Esophagus muscularis mucosa (tissue), 4 donors: Measurements from ENCODE around the gene AK5. TPM values are rescaled to one million over a fixed set of nuclear protein-coding genes. Genes with fewer than 3 reads are reported as not detected.
A peak's percentile ranks its signal among the peaks of the same experiment; 100 is the strongest.

Experiments used
- DNase-seq: peaks from one replicate; pipeline ENCODE4 v3.0.0-alpha.2; 2017; ENCODE audit errors: extremely low spot score
- H3K27ac ChIP-seq, 4 donors: fragments of 200-600 bp; sonication (generic); replicated peaks in 1 of 4; 1 replicate in 3 of 4; 2 replicates in 1 of 4; pipeline ENCODE4 v1.5.1; 2016 to 2019; ENCODE audit warnings: mild to moderate bottlenecking in 1 of 4
- H3K27me3 ChIP-seq, 4 donors: fragments of 200-600 bp; sonication (generic); one replicate each; pipeline versions ENCODE4 v1.5.1 to v1.6.0; 2016 to 2019
- H3K36me3 ChIP-seq, 4 donors: fragments of 200-600 bp; sonication (generic); one replicate each; pipeline ENCODE4 v1.5.1; 2016 to 2019
- H3K4me1 ChIP-seq, 4 donors: fragments of 200-600 bp; sonication (generic); one replicate each; pipeline ENCODE4 v1.5.1; 2016 to 2019
- H3K4me3 ChIP-seq, 4 donors: fragments of 200-600 bp; sonication (generic); 1 replicate in 2 of 4; 2 replicates in 2 of 4; pipeline ENCODE4 v1.5.1; 2016 to 2019; ENCODE audit warnings: mild to moderate bottlenecking in 4 of 4, moderate library complexity in 1 of 4
- H3K9me3 ChIP-seq, 4 donors: fragments of 200-600 bp; sonication (generic); 1 replicate in 3 of 4; 2 replicates in 1 of 4; pipeline ENCODE4 v1.5.1; 2016 to 2019
- CTCF ChIP-seq, 3 experiments: fragments of 200-600 bp in 2 of 3; fragments of 450-650 bp in 1 of 3; sonication (generic) in 2 of 3; IDR thresholded peaks; one replicate each; pipeline ENCODE4 v1.5.1; 2017 to 2019; ENCODE audit warnings: antibody characterized with exemption in 3 of 3, mild to moderate bottlenecking in 2 of 3, moderate library complexity in 1 of 3
- EP300 ChIP-seq: sonication (generic); formaldehyde crosslinking; IDR thresholded peaks from one replicate; pipeline ENCODE4 v1.6.1; 2017; ENCODE audit warnings: antibody characterized with exemption
- POLR2A ChIP-seq: fragments of 450-650 bp; IDR thresholded peaks from one replicate; pipeline ENCODE4 v1.6.1; 2017; ENCODE audit warnings: antibody characterized with exemption, moderate library complexity, mild to moderate bottlenecking, low read depth
- POLR2AphosphoS5 ChIP-seq, 2 donors: sonication (generic); formaldehyde crosslinking; IDR thresholded peaks; one replicate each; pipeline ENCODE4 v1.6.1; 2017; ENCODE audit warnings: antibody characterized with exemption in 2 of 2
- WGBS: methylation state at CpG from one replicate; pipeline ENCODE4 v1.1.5; 2018; 5-methylcytosine and 5-hydroxymethylcytosine counted together
- intact Hi-C: fragments of 100-400 bp; cut with DNase I; formaldehyde crosslinking; loops from one replicate; pipeline ENCODE4 v1.15.1; 2023
- total RNA-seq, 4 donors: library from RNA; depleted of rRNA; stranded (reverse); fragments of >200 nt; gene quantifications; one replicate each; pipeline versions ENCODE4 v1.1.0 to v1.2.1, GENCODE V29; 2016

Gene AK5
- total RNA-seq, 4 donors from 2014 or later: 0.97 to 2.5 (median 2.0) TPM

- H3K27ac ChIP-seq: no peak overlapping the region
- TF ChIP-seq CTCF (IDR thresholded peaks at IDR 0.05) (no peak), POLR2A (no peak), EP300 (no peak), POLR2AphosphoS5 (IDR thresholded peaks at IDR 0.05) (no peak)
- H3K4me3 ChIP-seq: no peak overlapping the region
- peaks cover 0 to 9% (median 3%) of the 10 kb centered on the region in 4 donors for H3K4me1 ChIP-seq
- no peaks in the 10 kb centered on the region for H3K36me3 ChIP-seq
- DNase-seq: no peak
- no peaks in the 10 kb centered on the region for H3K9me3 ChIP-seq
- 92% methylated on average over 4 of the region's 4 CpGs for WGBS
- intact Hi-C loops: loop anchor here (5.0 kb wide), 1 partner anchor 385 kb away; no protein-coding TSS in a partner anchor
- H3K27me3 ChIP-seq: no peaks in the 10 kb centered on the region
Measured at GRCh38 chr1:77532641-77533040, 250.8 kb downstream of the AK5 start.

GRCh38 chr1:77533660-77534305 lies 252.0 kb downstream of the AK5 start:
- Histone ChIP-seq H3K4me3 (no peak overlapping the region), H3K9me3 (no peaks in the 10 kb centered on the region), H3K27ac (no peak overlapping the region), H3K36me3 (no peaks in the 10 kb centered on the region), H3K4me1 (peaks cover 0 to 9% (median 3%) of the 10 kb centered on the region in 4 donors), H3K27me3 (no peaks in the 10 kb centered on the region)
- TF ChIP-seq POLR2A: no peak
- TF ChIP-seq EP300: peak; percentile 7
- TF ChIP-seq CTCF (IDR thresholded peaks at IDR 0.05): peak; percentile 69 to 86 (median 85)
- DNase-seq: no peak
- intact Hi-C loops: loop anchor here (5.0 kb wide), 1 partner anchor 386 kb away; no protein-coding TSS in a partner anchor
- WGBS: 30% methylated on average over 11 of the region's 11 CpGs

GRCh38 chr1:77534456-77534855 lies 252.6 kb downstream of the AK5 start:
- 81% methylated on average over 5 of the region's 5 CpGs for WGBS
- no peaks in the 10 kb centered on the region for H3K27me3 ChIP-seq
- no peak for DNase-seq
- H3K36me3 ChIP-seq: no peaks in the 10 kb centered on the region
- H3K4me1 ChIP-seq: peaks cover 2 to 11% (median 7%) of the 10 kb centered on the region in 4 donors
- TF ChIP-seq POLR2A: no peak
- TF ChIP-seq POLR2AphosphoS5 (IDR thresholded peaks at IDR 0.05): no peak
- H3K4me3 ChIP-seq: no peak overlapping the region
- H3K9me3 ChIP-seq: no peaks in the 10 kb centered on the region
- intact Hi-C loops: loop anchor here (5.0 kb wide), 1 partner anchor 387 kb away; no protein-coding TSS in a partner anchor
- no peak overlapping the region for H3K27ac ChIP-seq

- TF ChIP-seq CTCF (IDR thresholded peaks at IDR 0.05) (no peak), EP300 (no peak)
- no peaks in the 10 kb centered on the region for H3K9me3 ChIP-seq
Measured at GRCh38 chr1:77536813-77537212, 255.0 kb downstream of the AK5 start.

GRCh38 chr1:77538956-77539518 lies 257.2 kb downstream of the AK5 start:
- TF ChIP-seq POLR2A (no peak), POLR2AphosphoS5 (IDR thresholded peaks at IDR 0.05) (no peak), CTCF (IDR thresholded peaks at IDR 0.05) (no peak), EP300 (no peak)
- no peak for DNase-seq
- intact Hi-C loops: no loop called here
- H3K4me3 ChIP-seq: no peak overlapping the region
- peak overlapping the region in 3 of 4 donors; percentile 15 to 34 (median 27) for H3K27ac ChIP-seq
- H3K27me3 ChIP-seq: no peaks in the 10 kb centered on the region
- no peaks in the 10 kb centered on the region for H3K9me3 ChIP-seq
- WGBS: 77% methylated on average over 7 of the region's 7 CpGs
- no peaks in the 10 kb centered on the region for H3K36me3 ChIP-seq
- peaks cover 4 to 10% (median 9%) of the 10 kb centered on the region in 4 donors for H3K4me1 ChIP-seq

More at GRCh38 chr1:77536813-77537212, 255.0 kb downstream of the AK5 start:
- intact Hi-C loops: no loop called here
- Histone ChIP-seq H3K27ac (no peak overlapping the region), H3K36me3 (no peaks in the 10 kb centered on the region), H3K27me3 (no peaks in the 10 kb centered on the region), H3K4me3 (no peak overlapping the region), H3K4me1 (peaks cover 4 to 16% (median 12%) of the 10 kb centered on the region in 4 donors)
- WGBS: 69% methylated on average over 2 of the region's 2 CpGs
- no peak for DNase-seq
